Measurements from ENCODE around the gene SMAD6.

DNA sequence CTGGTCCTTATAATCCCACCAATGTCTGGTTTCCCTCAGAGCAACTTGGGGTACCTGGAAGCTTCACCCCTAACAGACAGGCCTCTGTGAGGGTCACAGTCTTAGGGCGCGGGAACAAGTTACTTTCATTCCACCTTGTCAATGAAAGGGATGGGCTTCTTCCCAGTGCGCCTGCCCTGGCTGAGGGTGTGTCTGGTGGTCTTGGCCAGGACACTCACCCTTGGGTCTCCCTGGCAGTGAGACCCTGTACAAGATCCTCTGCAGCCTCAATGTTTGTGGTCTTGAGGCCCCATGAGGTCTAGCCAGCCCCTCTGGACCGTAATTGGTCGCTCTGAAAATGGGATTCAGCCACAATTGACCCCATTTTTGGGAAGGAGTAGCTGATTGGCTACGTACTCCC, 40.2 kb downstream of the SMAD6 start:
- TF ChIP-seq, protein P1, sequence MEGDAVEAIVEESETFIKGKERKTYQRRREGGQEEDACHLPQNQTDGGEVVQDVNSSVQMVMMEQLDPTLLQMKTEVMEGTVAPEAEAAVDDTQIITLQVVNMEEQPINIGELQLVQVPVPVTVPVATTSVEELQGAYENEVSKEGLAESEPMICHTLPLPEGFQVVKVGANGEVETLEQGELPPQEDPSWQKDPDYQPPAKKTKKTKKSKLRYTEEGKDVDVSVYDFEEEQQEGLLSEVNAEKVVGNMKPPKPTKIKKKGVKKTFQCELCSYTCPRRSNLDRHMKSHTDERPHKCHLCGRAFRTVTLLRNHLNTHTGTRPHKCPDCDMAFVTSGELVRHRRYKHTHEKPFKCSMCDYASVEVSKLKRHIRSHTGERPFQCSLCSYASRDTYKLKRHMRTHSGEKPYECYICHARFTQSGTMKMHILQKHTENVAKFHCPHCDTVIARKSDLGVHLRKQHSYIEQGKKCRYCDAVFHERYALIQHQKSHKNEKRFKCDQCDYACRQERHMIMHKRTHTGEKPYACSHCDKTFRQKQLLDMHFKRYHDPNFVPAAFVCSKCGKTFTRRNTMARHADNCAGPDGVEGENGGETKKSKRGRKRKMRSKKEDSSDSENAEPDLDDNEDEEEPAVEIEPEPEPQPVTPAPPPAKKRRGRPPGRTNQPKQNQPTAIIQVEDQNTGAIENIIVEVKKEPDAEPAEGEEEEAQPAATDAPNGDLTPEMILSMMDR (IDR thresholded peaks at IDR 0.05; ENCODE audit: poor library complexity, severe bottlenecking) = no peak
- TF ChIP-seq POLR2AphosphoS5 (IDR thresholded peaks at IDR 0.05) (no peak), RAD21 (conservative IDR thresholded peaks at IDR 0.05) (no peak), TAF1 (IDR thresholded peaks at IDR 0.05; ENCODE audit: low read depth) (no peak), EZH2 (IDR thresholded peaks at IDR 0.05; ENCODE audit: borderline replicate concordance, insufficient read depth, low read length, poor library complexity, severe bottlenecking) (no peak), MXI1 (conservative IDR thresholded peaks at IDR 0.05; ENCODE audit: poor library complexity, severe bottlenecking) (no peak), EP300 (conservative IDR thresholded peaks at IDR 0.05; ENCODE audit: poor library complexity, severe bottlenecking) (no peak), SMC3 (conservative IDR thresholded peaks at IDR 0.05; ENCODE audit: poor library complexity) (no peak)
- TF ChIP-seq, protein P2, sequence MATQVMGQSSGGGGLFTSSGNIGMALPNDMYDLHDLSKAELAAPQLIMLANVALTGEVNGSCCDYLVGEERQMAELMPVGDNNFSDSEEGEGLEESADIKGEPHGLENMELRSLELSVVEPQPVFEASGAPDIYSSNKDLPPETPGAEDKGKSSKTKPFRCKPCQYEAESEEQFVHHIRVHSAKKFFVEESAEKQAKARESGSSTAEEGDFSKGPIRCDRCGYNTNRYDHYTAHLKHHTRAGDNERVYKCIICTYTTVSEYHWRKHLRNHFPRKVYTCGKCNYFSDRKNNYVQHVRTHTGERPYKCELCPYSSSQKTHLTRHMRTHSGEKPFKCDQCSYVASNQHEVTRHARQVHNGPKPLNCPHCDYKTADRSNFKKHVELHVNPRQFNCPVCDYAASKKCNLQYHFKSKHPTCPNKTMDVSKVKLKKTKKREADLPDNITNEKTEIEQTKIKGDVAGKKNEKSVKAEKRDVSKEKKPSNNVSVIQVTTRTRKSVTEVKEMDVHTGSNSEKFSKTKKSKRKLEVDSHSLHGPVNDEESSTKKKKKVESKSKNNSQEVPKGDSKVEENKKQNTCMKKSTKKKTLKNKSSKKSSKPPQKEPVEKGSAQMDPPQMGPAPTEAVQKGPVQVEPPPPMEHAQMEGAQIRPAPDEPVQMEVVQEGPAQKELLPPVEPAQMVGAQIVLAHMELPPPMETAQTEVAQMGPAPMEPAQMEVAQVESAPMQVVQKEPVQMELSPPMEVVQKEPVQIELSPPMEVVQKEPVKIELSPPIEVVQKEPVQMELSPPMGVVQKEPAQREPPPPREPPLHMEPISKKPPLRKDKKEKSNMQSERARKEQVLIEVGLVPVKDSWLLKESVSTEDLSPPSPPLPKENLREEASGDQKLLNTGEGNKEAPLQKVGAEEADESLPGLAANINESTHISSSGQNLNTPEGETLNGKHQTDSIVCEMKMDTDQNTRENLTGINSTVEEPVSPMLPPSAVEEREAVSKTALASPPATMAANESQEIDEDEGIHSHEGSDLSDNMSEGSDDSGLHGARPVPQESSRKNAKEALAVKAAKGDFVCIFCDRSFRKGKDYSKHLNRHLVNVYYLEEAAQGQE (IDR thresholded peaks at IDR 0.05; ENCODE audit: borderline replicate concordance) = no peak

Measured in neural cell (in vitro differentiated cells).